Body of pancreas (tissue), 4 donors: ENCODE data around the gene C14orf132. TPM values are rescaled to one million over a fixed set of nuclear protein-coding genes. Genes with fewer than 3 reads are reported as not detected.
A peak's percentile ranks its signal among the peaks of the same experiment; 100 is the strongest.

Source experiments
- ATAC-seq: fragments of 150-250 bp; one replicate; pipeline ENCODE4 v1.9.1; 2016
- DNase-seq, 4 donors: peaks; one replicate each; pipeline ENCODE4 v3.0.0-alpha.2; 2019
- H3K27ac ChIP-seq, 4 donors: fragments of 200-600 bp; sonication (generic); 1 replicate in 3 of 4; 2 replicates in 1 of 4; pipeline versions ENCODE4 v1.5.1 to v1.6.1; 2016 to 2019; ENCODE audit warnings: mild to moderate bottlenecking in 1 of 4, mixed read lengths in 1 of 4, moderate library complexity in 1 of 4
- H3K27me3 ChIP-seq, 2 donors: fragments of 200-600 bp; sonication (generic); one replicate each; pipeline ENCODE4 v1.6.0; 2016; ENCODE audit warnings: mild to moderate bottlenecking in 1 of 2
- H3K36me3 ChIP-seq, 2 donors: fragments of 200-600 bp; sonication (generic); replicated peaks in 1 of 2; 2 replicates each; pipeline ENCODE4 v1.5.1; 2016; ENCODE audit warnings: low read depth in 2 of 2; ENCODE audit not compliant: insufficient read depth in 1 of 2
- H3K4me1 ChIP-seq: fragments of 200-600 bp; sonication (generic); one replicate; pipeline ENCODE4 v1.6.0; 2016
- H3K4me3 ChIP-seq, 2 donors: fragments of 200-600 bp; sonication (generic); 1 replicate in 1 of 2; 2 replicates in 1 of 2; pipeline ENCODE4 v1.5.1; 2016 to 2019
- H3K9me3 ChIP-seq, 3 donors: fragments of 200-600 bp; sonication (generic); 1 replicate in 2 of 3; 2 replicates in 1 of 3; pipeline ENCODE4 v1.5.1; 2016
- POLR2A ChIP-seq, 3 donors: fragments of 450-650 bp; IDR thresholded peaks; one replicate each; pipeline ENCODE4 v1.6.1; 2016; ENCODE audit warnings: antibody characterized with exemption in 3 of 3, mild to moderate bottlenecking in 2 of 3
- WGBS, 2 donors: methylation state at CpG; one replicate each; pipeline ENCODE4 v1.1.5; 2017; 5-methylcytosine and 5-hydroxymethylcytosine counted together
- intact Hi-C: fragments of 100-400 bp; cut with DNase I; formaldehyde crosslinking; loops from one replicate; pipeline ENCODE4 v1.15.1; 2023
- total RNA-seq, 2 donors: library from RNA; depleted of rRNA; stranded (reverse); fragments of >200 nt; gene quantifications; one replicate each; pipeline ENCODE4 v1.1.0, GENCODE V29; 2016
- TF ChIP-seq, protein P1 (sequence below), 7 experiments: fragments of 450-650 bp in 4 of 7; fragments of 200-600 bp in 3 of 7; sonication (generic) in 3 of 7; IDR thresholded peaks; one replicate each; pipeline ENCODE4 v1.5.1; 2016 to 2019; ENCODE audit warnings: antibody characterized with exemption in 7 of 7

C14orf132 gene
- total RNA-seq, 2 donors from 2014 or later: 4.4 to 4.6 TPM

DNA sequence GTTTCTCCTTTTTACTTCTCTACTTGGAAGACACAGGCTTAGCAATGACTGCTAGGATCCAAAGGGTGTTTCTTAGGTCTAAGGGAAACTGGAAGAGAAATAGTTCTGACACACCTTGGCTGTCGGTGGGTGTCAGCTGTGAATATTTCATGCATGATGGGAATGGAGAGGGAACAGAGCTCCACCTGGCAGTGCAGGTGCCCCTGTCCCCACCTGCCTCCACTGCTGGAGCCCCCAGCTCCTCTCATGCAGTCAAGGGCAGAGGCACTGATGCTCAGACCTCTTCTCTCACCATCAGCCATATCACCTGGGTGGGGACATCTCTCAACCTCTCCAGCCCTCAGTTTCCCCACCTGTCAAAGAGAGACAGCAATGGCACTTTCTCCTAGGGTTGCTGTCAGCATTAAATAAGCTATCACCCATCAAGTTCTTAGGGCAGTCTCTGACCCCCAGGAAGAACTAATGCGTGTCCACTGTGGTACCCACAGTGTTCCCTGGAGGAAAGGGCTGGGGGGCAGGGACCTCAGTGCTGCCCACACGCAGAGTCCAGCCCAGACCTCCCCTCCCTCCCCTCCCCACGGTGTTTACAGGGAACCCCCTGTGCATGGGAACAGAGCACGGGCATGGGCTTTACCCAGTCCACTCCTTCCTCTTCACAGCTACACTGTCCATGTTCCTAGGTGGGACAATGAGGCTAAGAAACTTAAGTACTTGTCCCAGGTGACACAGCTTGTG lies 69.1 kb downstream of the C14orf132 start:
- TF ChIP-seq POLR2A (IDR thresholded peaks at IDR 0.05): no peak
- TF ChIP-seq, protein P1, sequence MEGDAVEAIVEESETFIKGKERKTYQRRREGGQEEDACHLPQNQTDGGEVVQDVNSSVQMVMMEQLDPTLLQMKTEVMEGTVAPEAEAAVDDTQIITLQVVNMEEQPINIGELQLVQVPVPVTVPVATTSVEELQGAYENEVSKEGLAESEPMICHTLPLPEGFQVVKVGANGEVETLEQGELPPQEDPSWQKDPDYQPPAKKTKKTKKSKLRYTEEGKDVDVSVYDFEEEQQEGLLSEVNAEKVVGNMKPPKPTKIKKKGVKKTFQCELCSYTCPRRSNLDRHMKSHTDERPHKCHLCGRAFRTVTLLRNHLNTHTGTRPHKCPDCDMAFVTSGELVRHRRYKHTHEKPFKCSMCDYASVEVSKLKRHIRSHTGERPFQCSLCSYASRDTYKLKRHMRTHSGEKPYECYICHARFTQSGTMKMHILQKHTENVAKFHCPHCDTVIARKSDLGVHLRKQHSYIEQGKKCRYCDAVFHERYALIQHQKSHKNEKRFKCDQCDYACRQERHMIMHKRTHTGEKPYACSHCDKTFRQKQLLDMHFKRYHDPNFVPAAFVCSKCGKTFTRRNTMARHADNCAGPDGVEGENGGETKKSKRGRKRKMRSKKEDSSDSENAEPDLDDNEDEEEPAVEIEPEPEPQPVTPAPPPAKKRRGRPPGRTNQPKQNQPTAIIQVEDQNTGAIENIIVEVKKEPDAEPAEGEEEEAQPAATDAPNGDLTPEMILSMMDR (IDR thresholded peaks at IDR 0.05): peak in 1 of 7 experiments; percentile 22
- H3K27me3 ChIP-seq: no peaks in the 10 kb centered on the region
- ATAC-seq: no peak
- no peaks in the 10 kb centered on the region for H3K9me3 ChIP-seq
- 80 to 90% methylated on average over 2 to 5 of the region's 5 CpGs for WGBS, 2 donors
- peaks cover 15% of the 10 kb centered on the region for H3K4me1 ChIP-seq
- intact Hi-C loops: no loop called here
- no peaks in the 10 kb centered on the region for H3K36me3 ChIP-seq
- H3K27ac ChIP-seq: no peak overlapping the region
- DNase-seq: no peak
- H3K4me3 ChIP-seq: no peak overlapping the region

DNA sequence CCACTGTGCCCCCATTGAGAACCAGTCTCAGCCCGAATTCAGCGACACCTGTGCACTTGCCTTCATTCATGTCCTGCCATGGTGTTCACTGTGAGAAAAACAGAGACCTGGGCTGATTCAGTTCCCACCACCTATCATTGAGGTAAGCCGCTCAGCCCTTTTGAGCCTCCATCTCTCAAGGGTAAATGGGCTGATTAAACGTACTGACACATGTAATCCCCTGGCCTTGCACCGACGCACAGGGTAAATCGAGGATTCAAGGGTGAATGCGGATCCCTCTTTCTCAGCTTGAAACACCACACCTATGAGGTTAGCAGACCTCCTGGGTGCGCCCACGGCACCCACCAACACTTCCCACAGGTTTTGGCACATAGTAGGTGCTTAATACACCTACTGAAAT lies 69.7 kb downstream of the C14orf132 start:
- DNase-seq: no peak
- TF ChIP-seq, protein P1 (IDR thresholded peaks at IDR 0.05): no peak
- no peak for TF ChIP-seq POLR2A (IDR thresholded peaks at IDR 0.05)
- peaks cover 15% of the 10 kb centered on the region for H3K4me1 ChIP-seq
- intact Hi-C loops: no loop called here
- H3K27ac ChIP-seq: no peak overlapping the region
- H3K27me3 ChIP-seq: no peaks in the 10 kb centered on the region
- 84 to 89% methylated on average over 9 to 10 of the region's 10 CpGs for WGBS, 2 donors
- no peaks in the 10 kb centered on the region for H3K9me3 ChIP-seq
- no peak overlapping the region for H3K4me3 ChIP-seq
- no peak for ATAC-seq
- H3K36me3 ChIP-seq: no peaks in the 10 kb centered on the region

DNA sequence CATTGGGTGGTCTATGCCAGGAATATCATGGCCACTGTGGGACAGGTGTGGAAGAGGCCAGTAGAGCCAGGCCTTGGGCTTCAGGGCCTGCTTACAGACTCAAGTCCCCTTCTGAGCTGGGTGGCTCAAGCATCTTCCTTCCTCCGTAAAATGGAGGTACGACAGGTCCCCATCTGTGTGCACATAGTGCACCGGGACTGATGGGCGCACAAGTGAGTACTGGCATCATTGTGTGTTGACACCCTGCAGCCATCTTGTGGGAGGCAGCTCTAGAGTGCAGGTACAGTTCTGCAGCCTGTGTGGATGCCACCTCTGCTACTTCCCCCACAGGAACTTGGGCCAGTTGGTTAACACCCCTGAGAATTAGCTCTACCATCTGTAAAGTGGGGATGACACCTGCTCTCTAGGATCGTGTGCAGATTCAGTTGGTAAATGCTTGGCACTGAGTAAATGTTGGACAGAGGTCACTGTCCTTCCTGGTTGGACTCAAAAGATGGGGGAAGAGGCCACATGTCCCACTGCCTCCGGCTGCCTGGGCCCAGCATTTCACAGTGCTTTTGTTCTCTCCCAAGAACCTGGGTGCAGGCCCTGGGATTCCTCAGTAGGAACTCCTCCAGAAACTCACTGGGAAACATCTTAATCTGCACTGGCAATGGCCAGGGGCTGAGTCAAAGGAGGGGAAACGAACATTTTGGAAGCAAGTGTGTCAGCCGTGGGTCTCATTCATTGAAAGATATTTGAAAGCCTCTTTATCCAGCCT lies 70.6 kb downstream of the C14orf132 start:
- intact Hi-C loops: no loop called here
- no peaks in the 10 kb centered on the region for H3K36me3 ChIP-seq
- TF ChIP-seq POLR2A (IDR thresholded peaks at IDR 0.05): no peak
- TF ChIP-seq, protein P1 (IDR thresholded peaks at IDR 0.05): no peak

DNA sequence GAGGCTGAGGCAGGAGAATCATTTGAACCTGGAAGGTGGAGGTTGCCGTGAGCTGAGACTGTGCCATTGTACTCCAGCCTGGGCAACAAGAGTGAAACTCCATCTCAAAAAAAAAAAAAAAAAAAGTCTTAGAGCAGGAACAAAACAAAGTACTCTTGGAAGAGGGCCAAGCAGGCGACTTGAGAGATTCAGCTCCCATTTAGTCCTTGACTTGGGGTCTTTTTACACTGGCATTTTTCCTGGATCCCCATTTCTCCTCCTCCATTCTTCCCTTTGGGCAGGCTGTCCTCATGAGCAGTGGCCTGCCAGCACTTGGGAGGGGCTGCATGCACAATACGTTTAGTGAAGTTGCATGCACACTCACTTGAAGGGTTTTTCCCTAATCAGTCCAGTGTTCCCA lies 72.9 kb downstream of the C14orf132 start:
- intact Hi-C loops: no loop called here
- Histone ChIP-seq H3K4me3 (no peak overlapping the region), H3K36me3 (no peaks in the 10 kb centered on the region), H3K9me3 (no peaks in the 10 kb centered on the region), H3K4me1 (no peaks in the 10 kb centered on the region), H3K27me3 (no peaks in the 10 kb centered on the region), H3K27ac (no peak overlapping the region)
- TF ChIP-seq POLR2A (IDR thresholded peaks at IDR 0.05): no peak
- TF ChIP-seq, protein P1 (IDR thresholded peaks at IDR 0.05): no peak
- DNase-seq (no peak), ATAC-seq (no peak)
- 53 to 58% methylated on average over 3 of the region's 3 CpGs for WGBS, 2 donors

More for the DNA sequence above, 70.6 kb downstream of the C14orf132 start:
- H3K27ac ChIP-seq: no peak overlapping the region
- H3K4me3 ChIP-seq: no peak overlapping the region
- 82 to 92% methylated on average over 7 to 8 of the region's 8 CpGs for WGBS, 2 donors
- DNase-seq (no peak), ATAC-seq (no peak)
- H3K4me1 ChIP-seq: peaks cover 7% of the 10 kb centered on the region
- no peaks in the 10 kb centered on the region for H3K9me3 ChIP-seq
- H3K27me3 ChIP-seq: no peaks in the 10 kb centered on the region
